HepG2 (cell line): ENCODE measurements around the gene SLC41A1.

Experiments
- CTCF ChIP-seq: sonication (generic); formaldehyde crosslinking; IDR thresholded peaks from 2 replicates; pipeline ENCODE4 v1.5.0; 2020; ENCODE audit warnings: mild to moderate bottlenecking, missing genetic modification reagents, moderate library complexity
- EZH2 ChIP-seq: conservative IDR thresholded peaks from 2 replicates; pipeline ENCODE4 v1.6.1; 2012; ENCODE audit warnings: mild to moderate bottlenecking, low read depth, low read length, moderate library complexity
- MIER2 ChIP-seq: IDR thresholded peaks from 2 replicates; pipeline ENCODE4 v1.6.1; 2016; ENCODE audit warnings: missing biosample characterization, missing genetic modification reagents
- PAWR ChIP-seq: sonication (generic); formaldehyde crosslinking; IDR thresholded peaks from 2 replicates; pipeline ENCODE4 v1.4.0; 2020; ENCODE audit warnings: missing genetic modification reagents, mild to moderate bottlenecking, borderline replicate concordance
- ZFP36 ChIP-seq: fragments of 150-350 bp; IDR thresholded peaks from 2 replicates; pipeline ENCODE4 v1.6.1; 2018; ENCODE audit warnings: borderline replicate concordance, low read length, low read depth; ENCODE audit not compliant: partially characterized antibody
- ZNF496 ChIP-seq: sonication (generic); formaldehyde crosslinking; IDR thresholded peaks from 2 replicates; pipeline ENCODE4 v1.8.1; 2023; ENCODE audit warnings: mild to moderate bottlenecking, moderate library complexity, missing genetic modification reagents; ENCODE audit not compliant: insufficient replicate concordance
- ZNF530 ChIP-seq: sonication (generic); formaldehyde crosslinking; IDR thresholded peaks from 2 replicates; pipeline ENCODE4 v1.5.0; 2020; ENCODE audit warnings: low read depth, mild to moderate bottlenecking, missing genetic modification reagents

DNA sequence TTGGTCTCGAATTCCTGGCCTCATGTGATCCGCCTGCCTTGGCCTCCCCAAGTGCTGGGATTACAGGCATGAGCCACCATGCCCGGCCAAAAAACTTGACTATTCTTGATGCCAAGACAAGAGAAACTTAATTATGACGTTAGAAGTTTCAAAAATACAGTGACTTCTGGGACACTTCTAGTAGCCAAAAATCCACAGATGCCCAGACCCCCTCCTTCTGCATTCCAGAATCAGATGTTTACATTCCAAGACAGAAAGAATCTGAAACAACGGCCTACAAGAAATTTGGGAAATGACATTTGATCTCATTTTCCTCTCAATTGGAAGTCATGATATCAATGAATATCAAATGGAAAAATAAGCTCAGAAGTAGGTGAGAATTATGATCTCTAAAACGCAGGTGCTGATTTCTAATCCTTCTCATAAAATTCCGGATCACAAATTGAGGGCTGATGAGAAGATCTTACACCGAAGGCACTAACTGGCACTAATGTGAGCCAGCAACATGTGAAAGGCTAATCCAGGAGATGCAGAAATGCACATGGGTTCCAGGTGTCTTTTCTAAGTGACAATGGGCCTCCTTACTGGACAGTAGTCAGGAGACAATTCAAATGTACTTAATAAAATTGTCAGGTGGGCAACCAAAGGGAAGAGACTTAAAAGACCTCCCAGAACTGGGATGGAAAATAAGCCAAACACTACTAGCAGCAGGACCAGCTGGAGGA, 43.2 kb downstream of the SLC41A1 start:
- TF ChIP-seq ZNF530 (CRISPR knock-in tag) (no peak), CTCF (CRISPR knock-in tag) (no peak), EZH2 (no peak), MIER2 (CRISPR knock-in tag) (no peak), PAWR (CRISPR knock-in tag) (no peak), ZNF496 (CRISPR knock-in tag) (no peak), ZFP36 (no peak)
